MM.1S (cell line): ENCODE measurements around the gene FLRT3.

Source experiments
- CTCF ChIP-seq: fragments of 300-600 bp; sonication (generic); IDR thresholded peaks from 2 replicates; pipeline ENCODE4 v1.5.1; 2016; ENCODE audit warnings: antibody characterized with exemption, low read length, mixed read lengths
- EZH2 ChIP-seq: fragments of 300-600 bp; sonication (generic); optimal IDR thresholded peaks from 2 replicates; pipeline ENCODE3; 2017; ENCODE audit warnings: low read depth, mild to moderate bottlenecking, antibody characterized with exemption, low read length, mixed read lengths
- EZH2phosphoT487 ChIP-seq: fragments of 300-600 bp; sonication (generic); IDR thresholded peaks from 2 replicates; pipeline ENCODE4 v1.6.1; 2018; ENCODE audit warnings: antibody characterized with exemption, low read length

GRCh38 chr20:14310977-14311627, 26.3 kb downstream of the FLRT3 start:
- TF ChIP-seq CTCF (no peak), EZH2 (no peak), EZH2phosphoT487 (no peak)
